Small intestine (tissue), 7 donors: Measurements from ENCODE around the gene MBD2. TPM values are rescaled to one million over a fixed set of nuclear protein-coding genes. Genes with fewer than 3 reads are reported as not detected.

Source experiments
- DNase-seq, 2 donors: peaks; one replicate each; pipeline versions ENCODE4 v3.0.0 to v3.0.0-alpha.2; 2013
- FAIRE-seq: peaks from 2 replicates; lab custom pipeline; 2012; peaks lifted over from hg19 to GRCh38; lab: Jason Lieb, UNC
- H3K27ac ChIP-seq, 3 donors: one replicate each; pipeline ENCODE4 v1.5.1; 2013; ENCODE audit warnings: low read length in 2 of 3, mild to moderate bottlenecking in 2 of 3, control low read depth in 1 of 3, inconsistent platforms in 1 of 3, low read depth in 1 of 3, moderate library complexity in 1 of 3
- H3K27me3 ChIP-seq, 3 donors: one replicate each; pipeline ENCODE4 v1.6.1; 2013; ENCODE audit warnings: low read length in 3 of 3, inconsistent platforms in 1 of 3; ENCODE audit not compliant: control insufficient read depth in 3 of 3, insufficient read depth in 3 of 3
- H3K36me3 ChIP-seq, 3 donors: one replicate each; pipeline ENCODE4 v1.6.1; 2013; ENCODE audit warnings: low read length in 3 of 3, inconsistent platforms in 1 of 3, low read depth in 1 of 3, mild to moderate bottlenecking in 1 of 3, moderate library complexity in 1 of 3; ENCODE audit not compliant: control insufficient read depth in 3 of 3, insufficient read depth in 2 of 3
- H3K4me1 ChIP-seq, 3 donors: one replicate each; pipeline ENCODE4 v1.6.1; 2013; ENCODE audit warnings: low read length in 2 of 3, inconsistent platforms in 1 of 3, low read depth in 1 of 3, mild to moderate bottlenecking in 1 of 3, moderate library complexity in 1 of 3; ENCODE audit not compliant: control insufficient read depth in 3 of 3, insufficient read depth in 2 of 3
- H3K4me3 ChIP-seq, 3 donors: one replicate each; pipeline ENCODE4 v1.5.1; 2013; ENCODE audit warnings: low read length in 3 of 3, control low read depth in 1 of 3, inconsistent platforms in 1 of 3, low read depth in 1 of 3, mild to moderate bottlenecking in 1 of 3, moderate library complexity in 1 of 3
- H3K9me3 ChIP-seq, 2 donors: one replicate each; pipeline ENCODE4 v1.6.1; 2013; ENCODE audit warnings: low read depth in 1 of 2, low read length in 1 of 2; ENCODE audit not compliant: control insufficient read depth in 2 of 2, insufficient read depth in 1 of 2
- WGBS, 3 donors: extraction: QIAGEN DNeasy Blood & Tissue Kit; methylation state at CpG; one replicate each; pipeline ENCODE4 v1.1.7; 2013; 5-methylcytosine and 5-hydroxymethylcytosine counted together
- polyA plus RNA-seq, 4 donors: library from polyadenylated mRNA; stranded (reverse) in 3 of 4; unstranded in 1 of 4; fragments of 200-250 nt in 3 of 4; fragments of 120-200 nt in 1 of 4; gene quantifications; one replicate each; pipeline versions ENCODE4 v1.2.1 to v1.2.3, GENCODE V29; 2013
- donor health status: healthy with polysubstance abuse.
- donor health status: control.
- donor health status: control.
- donor health status: Bipolar disorder and iron deficiency.
- donor health status: healthy.

MBD2 gene
- polyA plus RNA-seq, 4 donors = 24.0 to 65.1 (median 36.9) TPM

DNA sequence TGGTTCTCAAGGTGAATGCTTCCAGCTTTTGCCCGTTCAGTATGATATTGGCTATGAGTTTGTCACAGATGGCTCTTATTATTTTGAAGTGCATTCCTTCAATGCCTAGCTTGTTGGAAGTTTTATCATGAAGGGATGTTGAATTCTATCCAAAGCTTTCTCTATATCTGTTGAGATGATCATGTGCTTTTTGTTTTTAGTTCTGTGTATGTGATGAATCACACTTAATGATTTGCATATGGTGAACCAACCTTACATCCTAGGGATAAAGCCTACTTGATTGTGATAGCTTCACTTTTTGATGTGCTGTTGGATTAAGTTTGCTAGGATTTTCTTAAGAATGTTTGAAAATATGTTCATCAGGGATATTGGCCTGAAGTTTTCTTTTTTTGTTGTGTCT is 112.1 kb downstream of the MBD2 start:
- H3K4me1 ChIP-seq = no peaks in the 10 kb centered on the region
- no peaks in the 10 kb centered on the region for H3K9me3 ChIP-seq
- DNase-seq (no peak), FAIRE-seq (no peak)
- no peak overlapping the region for H3K4me3 ChIP-seq
- no peaks in the 10 kb centered on the region for H3K36me3 ChIP-seq
- no peak overlapping the region for H3K27ac ChIP-seq
- WGBS, 3 donors = 88 to 93% (median 91%) methylated on average over 1 of the region's 1 CpG
- peaks cover 0 to 3% (median 0%) of the 10 kb centered on the region in 3 donors for H3K27me3 ChIP-seq

DNA sequence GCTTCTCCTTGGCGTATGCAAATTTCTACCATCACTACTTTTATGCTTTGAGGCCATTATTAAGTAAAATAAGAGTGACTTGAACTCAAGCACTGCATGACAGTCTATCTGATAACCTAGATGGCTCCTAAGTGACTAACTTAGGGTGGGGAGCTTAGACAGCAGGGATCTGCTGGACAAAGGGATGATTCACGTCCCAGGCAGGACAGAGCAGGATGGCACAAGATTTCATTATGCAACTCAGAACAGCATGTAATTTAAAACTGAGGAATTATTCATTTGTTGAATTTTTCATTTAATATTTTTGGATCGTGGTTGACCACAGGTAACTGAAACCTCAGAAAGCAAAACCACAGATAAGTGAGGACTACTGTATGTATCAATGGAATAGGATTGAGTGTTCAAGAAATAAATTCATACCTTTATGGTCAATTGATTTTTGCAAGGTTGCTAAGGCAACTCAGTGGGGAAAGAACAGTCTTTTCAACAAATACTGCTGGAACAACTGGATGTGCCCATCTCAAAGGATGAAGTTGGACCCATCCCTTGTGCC is 115.3 kb downstream of the MBD2 start:
- FAIRE-seq (no peak), DNase-seq (no peak)
- no peaks in the 10 kb centered on the region for H3K4me1 ChIP-seq
- H3K36me3 ChIP-seq = no peaks in the 10 kb centered on the region
- H3K9me3 ChIP-seq = no peaks in the 10 kb centered on the region
- 84 to 86% (median 85%) methylated on average over 3 of the region's 3 CpGs for whole genome bisulfite sequencing, 3 donors
- H3K4me3 ChIP-seq = no peak overlapping the region
- peaks cover 0 to 3% (median 0%) of the 10 kb centered on the region in 3 donors for H3K27me3 ChIP-seq
- no peak overlapping the region for H3K27ac ChIP-seq

DNA sequence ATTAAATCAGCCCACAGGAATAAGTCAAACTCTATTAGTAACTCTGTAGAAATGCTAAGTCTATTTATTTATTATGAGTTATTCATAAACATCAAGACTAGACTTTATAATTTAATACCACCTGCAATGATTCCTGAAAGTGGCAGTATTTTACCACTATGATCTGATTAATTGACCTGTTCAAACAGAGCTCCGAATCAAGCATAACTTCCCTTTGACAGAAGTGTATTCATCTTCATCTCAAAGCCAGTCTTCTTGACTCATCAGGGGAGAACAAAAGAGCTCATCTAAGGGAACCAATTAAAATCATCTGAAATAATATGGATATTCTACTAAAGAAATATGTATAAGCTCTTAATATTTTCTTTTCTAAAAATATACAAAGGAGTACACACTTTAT is 122.3 kb downstream of the MBD2 start:
- no peaks in the 10 kb centered on the region for H3K27me3 ChIP-seq
- H3K9me3 ChIP-seq = peaks cover 0 to 4% of the 10 kb centered on the region in 2 donors
- no peaks in the 10 kb centered on the region for H3K36me3 ChIP-seq
- no peak for FAIRE-seq
- no peak for DNase-seq
- no peak overlapping the region for H3K4me3 ChIP-seq
- H3K4me1 ChIP-seq = no peaks in the 10 kb centered on the region
- H3K27ac ChIP-seq = no peak overlapping the region
- 70 to 76% (median 74%) methylated on average over 1 of the region's 1 CpG for WGBS, 3 donors

Other genes starting within 250 kb of the MBD2 start
- gene POLI, start 44.8 kb upstream of the MBD2 start, polyA plus RNA-seq = 10 to 100 TPM in 1 of 4 donors, 1 to 10 TPM in 3; 4.3 to 38.2 (median 7.0) TPM
- gene STARD6, start 133.2 kb upstream of the MBD2 start, polyA plus RNA-seq = under 1 TPM in 1 of 4 donors, not detected in 3; 0.07 TPM
- 1 to 10 TPM in 1 of 4 donors, under 1 TPM in 2, not detected in 1; 0.27 to 3.1 (median 0.79) TPM for gene C18orf54, start 133.2 kb upstream of the MBD2 start, polyA plus RNA-seq